GM19043 (cell line): ENCODE data around the gene STARD5.
"Not testable (repeated sequence)": the region's sequence is repeated elsewhere in the genome, so short reads cannot be mapped to it uniquely, and the experiment has no call there.

Experiments used
- ATAC-seq: cut with Tn5 transposase; IDR thresholded peaks from one replicate; pipeline ENCODE4 v1.9.1; 2021; ENCODE audit warnings: low read depth; ENCODE audit not compliant: unreplicated experiment

STARD5 gene, protein sequence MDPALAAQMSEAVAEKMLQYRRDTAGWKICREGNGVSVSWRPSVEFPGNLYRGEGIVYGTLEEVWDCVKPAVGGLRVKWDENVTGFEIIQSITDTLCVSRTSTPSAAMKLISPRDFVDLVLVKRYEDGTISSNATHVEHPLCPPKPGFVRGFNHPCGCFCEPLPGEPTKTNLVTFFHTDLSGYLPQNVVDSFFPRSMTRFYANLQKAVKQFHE

DNA sequence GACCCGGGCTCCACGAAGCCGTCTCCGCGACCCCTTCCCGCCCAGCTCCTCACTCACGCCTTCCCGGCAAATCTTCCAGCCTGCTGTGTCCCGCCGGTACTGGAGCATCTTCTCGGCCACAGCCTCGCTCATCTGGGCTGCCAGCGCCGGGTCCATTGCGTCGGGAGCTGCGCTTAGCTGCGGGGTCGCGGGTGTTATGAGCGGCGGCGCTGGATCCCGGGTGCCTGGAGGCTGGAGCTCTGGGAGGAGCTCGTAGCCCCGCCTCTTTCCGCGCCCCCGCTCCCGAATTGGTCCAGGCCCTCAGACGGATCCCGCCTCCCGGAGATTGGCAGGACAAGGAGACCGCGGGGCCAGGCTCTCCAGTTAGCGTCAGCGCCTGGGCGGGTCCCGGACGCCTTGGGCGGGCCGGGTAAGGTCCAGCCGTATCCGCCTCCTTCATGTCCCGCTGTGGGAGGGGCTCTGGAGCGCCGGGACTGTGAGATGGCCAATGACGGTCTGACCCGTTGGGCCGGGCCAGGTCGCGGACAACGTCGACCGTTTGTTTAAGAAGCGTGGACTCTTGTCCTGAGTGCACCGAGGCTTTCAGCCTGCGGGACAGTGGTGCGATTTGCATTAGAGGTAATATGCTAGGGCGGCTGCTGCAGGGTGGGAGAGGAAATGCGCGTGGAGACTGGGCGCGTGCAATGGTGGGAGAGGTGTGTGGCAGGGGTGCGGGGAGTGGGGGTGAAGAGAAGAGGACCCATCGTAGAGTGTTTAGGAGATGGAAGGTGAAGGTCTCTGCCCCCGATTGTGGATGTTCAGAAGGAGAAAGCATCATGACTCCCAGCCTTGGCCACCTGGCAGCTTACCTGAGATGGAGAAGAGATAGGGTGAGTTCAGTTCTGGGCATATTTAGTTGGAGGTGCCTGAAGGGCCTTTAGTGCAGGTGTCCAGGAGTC is at the start of gene STARD5:
TSS of gene STARD5 (minus strand) at position 198 of the 938 bp plus-strand sequence. CDS start at position 156, 42 bp downstream.
- ATAC-seq, result peak; percentile 99

DNA sequence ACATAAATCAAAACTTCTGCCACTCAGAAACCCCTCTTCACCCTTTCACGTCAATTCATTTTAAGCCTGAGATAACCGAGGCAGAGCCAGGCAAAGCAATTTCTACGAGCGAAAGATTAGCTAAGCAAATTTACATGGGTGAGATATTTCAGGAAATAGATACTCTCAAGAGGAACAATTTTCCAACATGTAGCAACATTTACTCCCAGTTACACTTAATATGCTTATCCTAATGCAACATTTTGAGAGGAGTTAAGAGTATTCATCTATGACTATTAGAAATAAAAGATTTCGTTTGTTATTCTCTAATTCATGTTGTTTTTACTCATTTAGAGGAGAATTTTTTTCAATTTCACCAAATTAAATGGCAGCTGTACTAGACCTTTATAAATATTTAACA is 49.2 kb upstream of the STARD5 start:
- ATAC-seq, result no peak

DNA sequence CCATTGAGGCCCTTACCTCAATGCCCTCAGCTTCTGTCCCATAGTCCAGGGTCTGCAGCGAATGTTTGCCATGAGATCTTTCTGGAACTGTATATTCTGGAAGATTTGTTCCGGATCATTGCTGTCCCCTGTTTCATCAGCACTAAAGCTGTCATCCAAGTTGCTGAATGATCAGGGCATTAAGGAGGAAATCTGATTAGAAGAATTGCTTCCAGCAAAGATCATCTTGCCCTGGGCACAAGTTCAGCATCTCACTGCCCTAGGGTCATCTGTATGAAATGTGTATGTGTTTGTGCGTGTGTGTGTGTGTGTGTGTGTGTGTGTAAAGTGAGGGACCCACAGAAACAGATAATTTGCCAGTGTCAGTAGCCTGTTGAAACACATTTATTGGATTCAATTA is 48.6 kb upstream of the STARD5 start:
- ATAC-seq, result no peak

DNA sequence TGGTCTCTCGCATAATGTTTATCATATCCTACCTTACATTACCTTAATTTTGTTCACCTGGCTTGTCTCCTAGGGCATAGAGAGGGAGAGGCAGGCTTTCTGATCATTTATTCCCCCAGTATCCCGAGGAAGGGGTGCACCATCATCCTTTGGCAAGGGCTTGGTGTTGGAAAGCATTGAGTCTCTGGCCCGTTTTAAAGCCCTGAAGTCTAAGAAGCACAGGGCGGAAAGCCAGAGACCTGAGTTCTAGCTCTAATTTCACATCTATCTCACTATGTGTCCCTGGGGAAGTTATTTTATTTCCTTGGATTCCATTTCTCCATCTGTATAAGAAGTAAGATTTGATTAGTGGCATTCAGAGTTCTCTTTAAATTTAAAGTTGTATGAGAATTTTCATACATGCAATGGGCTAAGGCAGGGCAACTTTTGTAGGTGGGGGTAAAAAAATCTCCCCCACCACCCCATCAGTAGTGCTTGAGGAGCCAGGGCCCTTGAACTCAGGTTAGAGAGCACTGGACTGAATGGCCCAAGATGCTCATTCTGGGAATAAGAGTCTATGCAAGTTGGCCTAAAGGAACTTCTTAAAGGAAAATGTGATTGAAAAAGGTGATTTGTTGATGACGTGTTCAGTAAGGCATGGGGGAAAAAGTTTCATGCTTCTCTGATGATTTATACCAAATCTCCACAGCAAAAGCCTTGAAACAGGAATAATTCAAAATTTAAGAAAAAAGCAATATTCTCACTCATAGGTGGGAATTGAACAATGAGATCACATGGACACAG is 40.0 kb upstream of the STARD5 start:
- no peak for ATAC-seq

DNA sequence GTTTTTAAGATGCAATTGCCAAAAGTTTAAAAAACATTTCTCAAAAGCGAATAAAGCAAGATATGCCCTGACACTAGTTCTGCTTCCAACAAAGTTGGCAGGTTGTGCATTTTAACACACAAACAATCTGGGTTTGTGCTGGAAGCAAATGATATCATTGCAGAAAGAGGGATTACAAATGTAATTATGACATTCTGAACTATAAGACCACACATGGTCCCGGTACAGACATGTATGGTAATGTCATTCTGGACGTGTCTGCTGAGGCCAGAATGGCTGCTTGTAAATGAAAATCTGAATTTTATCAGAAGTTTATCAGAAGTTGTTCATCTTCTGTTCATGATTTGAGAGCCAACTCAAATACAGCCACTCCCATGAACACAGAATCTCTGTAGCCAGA is 39.3 kb upstream of the STARD5 start:
- ATAC-seq, result no peak

DNA sequence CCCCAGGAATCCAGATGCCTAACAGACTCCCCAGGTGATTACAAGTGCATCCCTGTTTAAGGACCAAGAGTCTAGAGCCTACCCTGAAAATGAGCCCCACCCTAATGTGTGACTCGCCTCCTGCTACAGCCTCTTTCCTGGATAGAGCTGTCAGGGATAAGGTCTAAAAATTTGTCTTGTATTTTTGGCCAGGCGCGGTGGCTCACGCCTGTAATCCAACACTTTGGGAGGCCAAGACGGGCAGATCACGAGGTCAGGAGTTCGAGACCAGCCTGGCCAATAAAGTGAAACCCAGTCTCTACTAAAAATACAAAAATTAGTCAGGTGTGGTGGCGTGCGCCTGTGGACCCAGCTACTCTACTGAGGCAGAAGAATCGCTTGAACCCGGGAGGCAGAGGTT is 38.8 kb upstream of the STARD5 start:
- ATAC-seq, result no peak

DNA sequence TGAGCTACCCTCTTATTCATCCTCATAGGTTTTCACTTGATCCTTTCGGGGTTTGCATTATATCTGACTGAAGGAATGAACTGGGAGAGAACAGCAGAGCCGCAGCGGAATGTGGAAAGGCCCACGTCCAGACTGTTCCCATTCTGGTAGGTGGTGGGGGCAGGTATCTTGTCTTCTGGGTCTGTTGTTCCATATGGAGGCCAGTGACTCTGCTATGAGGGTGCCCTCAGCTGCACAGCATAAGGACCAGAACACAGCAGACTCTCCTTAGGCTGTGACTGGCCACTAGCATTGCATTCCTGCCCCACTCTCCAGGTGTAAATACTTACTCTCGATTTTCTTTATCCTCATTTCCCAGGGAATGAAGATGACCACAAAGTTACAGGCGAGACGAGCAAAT is 38.0 kb upstream of the STARD5 start:
- ATAC-seq, result no peak

DNA sequence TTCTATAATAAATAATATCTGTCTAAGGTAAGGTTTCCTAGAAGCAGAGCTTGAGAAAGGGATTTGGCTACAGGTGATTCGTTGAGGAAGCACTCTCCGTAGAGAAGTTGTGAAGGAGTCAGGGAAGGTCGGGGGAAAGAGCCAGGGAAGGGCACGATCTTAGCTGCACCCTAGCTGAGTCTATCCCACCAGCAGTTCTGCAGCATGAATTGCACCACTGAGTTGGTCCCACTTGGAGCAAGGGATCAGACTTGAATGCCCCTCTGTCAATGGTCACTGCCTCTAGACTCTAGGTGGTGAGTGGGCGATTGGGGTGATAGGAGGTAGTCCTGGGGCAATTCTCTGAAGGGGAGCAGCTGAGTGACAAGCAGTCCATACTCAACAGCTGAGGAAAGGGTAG is 36.5 kb upstream of the STARD5 start:
- no peak for ATAC-seq

DNA sequence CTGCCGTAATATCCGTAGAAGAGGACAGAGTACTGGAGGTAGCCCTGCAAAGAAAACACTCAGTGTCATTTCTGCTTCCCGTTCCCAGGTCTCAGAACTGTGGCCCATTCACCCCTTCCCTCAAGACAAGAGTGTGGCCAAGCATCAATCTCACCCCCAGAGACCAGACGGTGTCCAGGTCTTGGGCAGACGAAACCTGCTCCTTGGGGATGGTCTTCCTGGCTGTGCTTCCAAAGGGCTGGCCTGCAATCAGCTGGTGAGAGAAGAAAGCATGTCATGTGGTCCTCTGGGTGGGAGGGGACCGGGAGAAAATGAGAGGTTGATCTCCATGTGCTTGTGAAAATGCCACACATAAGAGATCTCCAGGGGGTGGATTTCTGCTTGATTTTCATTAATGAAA is 34.3 kb upstream of the STARD5 start:
- ATAC-seq, result no peak

DNA sequence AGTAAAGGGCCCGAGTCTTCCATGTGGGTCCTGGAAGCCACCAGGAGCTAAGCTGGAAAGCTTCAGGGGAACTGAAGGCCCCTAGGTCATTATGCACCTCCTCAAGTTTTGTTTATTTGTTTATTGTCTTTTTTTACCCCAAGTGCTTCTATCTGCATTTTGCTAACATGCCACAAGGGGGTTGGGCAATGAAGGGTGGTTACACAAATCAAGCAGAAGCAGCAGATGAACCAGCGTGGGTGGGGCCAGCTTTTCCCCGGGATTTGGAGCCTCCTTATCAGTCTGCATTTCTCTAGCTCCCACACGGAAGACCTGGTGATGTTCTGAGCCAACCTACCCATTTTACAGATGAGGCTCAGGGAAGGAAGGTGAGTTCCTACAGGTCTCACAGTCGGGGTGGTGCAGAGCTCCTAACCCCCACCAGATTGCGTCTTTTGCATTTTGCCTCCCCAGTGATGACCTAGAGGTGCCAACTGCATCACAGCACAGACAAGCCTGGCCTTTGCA is 33.3 kb upstream of the STARD5 start:
- no peak for ATAC-seq

DNA sequence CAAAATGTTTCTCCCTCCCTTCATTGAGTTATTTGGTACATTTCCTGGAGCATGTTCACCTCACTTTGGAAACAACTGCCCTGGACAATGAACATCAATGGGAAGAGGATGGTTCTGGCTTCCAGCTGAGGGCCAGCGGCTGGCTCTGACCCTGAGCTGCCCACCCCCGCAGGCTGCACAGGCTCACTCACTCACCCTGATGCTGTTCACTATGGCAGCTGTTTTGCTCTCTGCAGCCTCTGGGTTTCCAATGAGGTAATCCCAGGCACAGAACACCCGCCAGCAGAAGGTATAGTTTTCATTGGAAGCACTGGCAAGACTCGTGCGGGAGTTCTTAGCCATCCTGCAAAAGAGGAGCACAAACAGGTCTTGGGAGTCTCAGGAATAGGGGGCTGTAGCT is 32.3 kb upstream of the STARD5 start:
- ATAC-seq, result no peak

DNA sequence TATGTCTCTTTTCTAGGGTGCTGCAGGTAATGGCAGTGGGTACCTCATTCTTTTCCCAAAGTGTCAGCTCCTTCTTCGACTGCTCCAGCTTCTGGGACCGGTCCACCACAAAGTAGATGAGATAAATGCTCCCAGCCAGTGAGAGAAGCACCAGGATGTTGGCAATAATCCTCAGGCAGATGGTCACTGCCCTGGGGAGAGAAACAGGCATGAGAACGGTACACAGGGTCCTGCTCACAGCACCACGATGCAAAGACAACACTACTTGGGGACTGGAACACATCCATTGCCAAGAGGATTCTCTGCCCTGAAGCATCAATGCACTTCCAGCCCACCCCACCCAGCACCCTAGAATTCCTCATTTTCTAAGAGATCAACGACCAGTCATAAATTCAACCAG is 27.7 kb upstream of the STARD5 start:
- ATAC-seq, result no peak

DNA sequence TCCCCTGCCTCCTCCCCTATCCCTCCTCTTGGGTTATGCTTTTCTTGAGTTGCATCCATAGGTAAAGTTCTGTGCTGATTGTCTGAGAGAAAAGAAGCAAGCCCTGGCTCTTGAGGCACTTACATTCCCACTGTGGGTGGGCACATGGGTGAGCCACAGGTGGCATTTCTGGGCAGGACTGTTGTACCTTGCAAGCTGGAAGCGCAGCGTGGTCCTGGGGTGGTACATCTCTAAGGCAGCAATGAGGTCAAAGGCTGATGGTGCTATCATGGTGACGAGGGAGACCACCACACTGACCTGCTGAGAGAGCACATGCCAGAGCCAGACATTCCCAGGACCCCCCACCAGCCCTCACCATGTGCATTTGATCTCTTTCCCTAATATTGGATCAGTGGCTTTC is 25.3 kb upstream of the STARD5 start:
- ATAC-seq, result no peak

DNA sequence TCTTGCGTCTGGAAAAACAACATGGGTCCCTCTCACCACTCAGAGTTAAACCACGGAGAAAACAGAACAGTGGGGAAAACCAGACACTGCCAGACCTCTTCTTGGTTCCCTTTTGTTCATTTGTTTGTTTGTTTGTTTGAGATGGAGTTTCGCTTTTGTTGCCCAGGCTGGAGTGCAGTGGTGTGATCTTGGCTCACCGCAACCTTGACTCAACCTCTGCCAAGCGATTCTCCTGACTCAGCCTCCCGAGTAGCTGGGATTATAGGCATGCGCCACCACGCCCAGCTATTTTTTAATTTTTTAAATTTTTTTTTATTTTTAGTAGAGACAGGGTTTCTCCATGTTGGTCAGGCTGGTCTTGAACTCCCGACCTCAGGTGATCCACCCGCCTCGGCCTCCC is 24.8 kb upstream of the STARD5 start:
- not testable (repeated sequence) for ATAC-seq

DNA sequence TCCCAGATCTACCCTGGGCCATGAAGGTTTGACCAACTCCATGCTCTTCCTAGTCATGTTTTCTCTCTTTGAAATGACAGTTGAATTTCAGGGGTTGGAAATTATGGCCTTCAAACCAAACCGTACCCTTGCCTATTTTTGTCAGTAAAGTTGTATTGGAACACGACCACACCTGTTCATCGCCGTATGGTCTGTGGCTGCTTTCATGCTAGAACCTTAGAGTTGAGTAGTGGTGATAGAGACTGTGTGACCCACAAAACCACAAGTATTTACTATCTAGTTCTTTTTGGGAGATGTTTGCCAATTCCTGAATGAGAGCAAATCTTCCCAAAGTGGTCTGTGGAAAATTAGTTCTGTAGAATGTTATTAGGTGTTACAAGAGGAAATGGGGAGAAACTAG is 24.0 kb upstream of the STARD5 start:
- no peak for ATAC-seq

DNA sequence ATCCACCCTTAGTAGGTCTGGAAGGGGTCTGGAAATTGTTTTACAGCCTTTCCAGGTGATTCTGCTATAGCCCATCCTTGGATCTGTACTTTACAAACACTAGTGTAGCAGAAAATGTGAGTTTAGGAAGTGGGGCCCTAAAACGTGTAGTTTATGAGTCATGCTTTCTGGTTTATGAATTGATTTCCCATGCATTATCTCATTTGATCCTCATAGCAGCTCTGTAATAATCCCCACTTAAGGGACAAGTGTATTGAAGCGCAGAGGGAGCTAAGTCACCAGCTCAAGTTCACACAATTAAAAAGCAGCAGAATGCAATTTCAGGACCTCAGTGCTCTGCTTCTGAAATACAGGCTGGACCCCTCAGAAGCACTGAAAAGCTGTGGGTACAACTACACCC is 22.7 kb upstream of the STARD5 start:
- no peak for ATAC-seq

DNA sequence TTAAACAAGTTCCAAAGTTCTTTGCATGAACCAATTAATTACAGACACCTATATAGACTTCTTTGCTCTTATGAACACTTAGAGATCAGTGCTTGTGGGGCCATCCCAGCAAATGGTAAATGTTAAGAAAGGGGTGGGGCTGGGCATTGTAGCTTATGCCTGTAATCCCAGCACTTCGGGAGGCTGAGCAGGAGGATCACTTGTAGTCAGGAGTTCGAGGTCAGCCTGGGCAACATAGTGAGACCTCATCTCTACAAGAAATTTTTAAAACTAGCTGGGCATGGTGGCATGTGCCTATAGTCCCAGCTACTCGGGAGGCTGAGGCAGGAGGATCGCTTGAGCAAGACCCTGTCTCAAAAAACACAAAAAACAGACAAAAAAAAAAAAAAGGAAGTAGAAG is 19.4 kb upstream of the STARD5 start:
- ATAC-seq, result no peak

DNA sequence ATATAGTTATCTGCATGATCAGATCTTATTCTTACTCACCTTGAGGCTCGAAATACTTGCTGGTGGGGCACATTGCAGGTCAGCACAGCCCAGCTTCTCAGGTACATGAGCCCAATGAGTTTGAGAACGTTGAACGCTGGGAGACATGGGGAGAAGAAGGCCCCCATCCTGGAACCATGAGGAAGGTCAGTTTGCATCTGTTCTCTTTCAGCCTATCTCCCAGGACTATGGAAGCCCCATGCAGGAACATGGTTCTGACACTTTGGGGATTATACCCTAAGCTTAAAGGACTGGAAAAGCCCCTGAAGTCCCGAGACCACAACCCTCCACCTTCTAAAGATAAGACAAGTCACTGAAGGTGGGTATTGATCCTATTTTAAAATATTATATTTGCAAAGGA is 17.4 kb upstream of the STARD5 start:
- no peak for ATAC-seq

DNA sequence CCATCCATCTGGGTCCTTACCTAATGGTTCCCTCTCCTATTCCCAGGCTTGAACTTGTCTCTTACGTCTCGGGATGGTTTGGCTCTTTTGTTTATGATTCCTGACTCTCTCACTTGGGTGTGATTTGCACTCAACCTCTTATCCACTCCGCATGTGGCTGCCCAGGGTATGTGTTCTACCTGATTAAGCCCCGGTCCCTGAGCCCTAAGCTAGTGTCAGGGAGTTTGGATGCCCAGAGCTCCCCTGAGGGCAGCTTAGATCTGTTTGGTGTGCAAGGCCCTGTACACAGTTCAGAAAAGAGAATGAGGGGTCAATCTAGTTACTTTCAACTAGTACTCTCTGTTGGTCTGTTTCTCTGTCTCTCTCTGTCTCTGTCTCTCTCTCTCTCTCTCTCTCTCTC is 15.9 kb upstream of the STARD5 start:
- ATAC-seq, result no peak

DNA sequence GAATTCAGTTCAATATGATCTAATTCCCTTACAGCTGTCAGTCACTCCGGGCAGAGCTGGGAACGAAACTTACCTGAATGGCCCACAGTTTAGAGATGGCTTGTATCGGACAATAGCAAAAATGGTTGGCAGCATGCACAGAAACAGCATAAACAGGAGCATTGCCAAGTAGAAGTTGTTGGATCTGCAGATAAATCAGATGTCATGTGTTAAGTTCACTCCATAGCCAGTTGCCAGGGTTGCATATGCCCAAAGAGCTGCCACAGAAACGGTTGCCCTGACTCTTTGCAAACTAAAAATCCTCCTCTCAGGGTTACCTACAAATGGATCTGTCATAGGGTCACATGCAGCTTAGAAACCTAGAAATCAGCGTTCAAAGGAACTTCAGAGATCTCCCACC is 15.4 kb upstream of the STARD5 start:
- ATAC-seq, result no peak
